Psoas muscle (tissue), 8 donors: ENCODE results near the gene PLPP4. TPM values are rescaled to one million over a fixed set of nuclear protein-coding genes. Genes with fewer than 3 reads are reported as not detected.

Experiments
- ATAC-seq, 4 donors: fragments of 200-7000 bp; cut with Tn5 transposase; one replicate each; pipeline ENCODE4 v1.9.1; 2020; ENCODE audit warnings: moderate library complexity in 3 of 4, mild to moderate bottlenecking in 2 of 4
- DNase-seq, 2 donors: peaks; one replicate each; pipeline ENCODE4 v3.0.0-alpha.2; 2020
- H3K27ac ChIP-seq: fragments of 200-600 bp; one replicate; pipeline ENCODE4 v1.8.0; 2022
- H3K27me3 ChIP-seq, 3 donors: fragments of 200-600 bp in 1 of 3; one replicate each; pipeline versions ENCODE4 v1.6.1 to v1.8.0; 2013 to 2022; ENCODE audit warnings: low read length in 2 of 3, mild to moderate bottlenecking in 2 of 3, moderate library complexity in 1 of 3; ENCODE audit not compliant: insufficient read depth in 3 of 3
- H3K36me3 ChIP-seq, 2 donors: fragments of 200-600 bp in 1 of 2; one replicate each; pipeline versions ENCODE4 v1.6.1 to v1.8.0; 2013 to 2022; ENCODE audit warnings: low read depth in 1 of 2, mild to moderate bottlenecking in 1 of 2, moderate library complexity in 1 of 2; ENCODE audit not compliant: insufficient read depth in 1 of 2
- H3K4me1 ChIP-seq: fragments of 200-600 bp; one replicate; pipeline ENCODE4 v1.8.0; 2022
- H3K4me3 ChIP-seq: fragments of 200-600 bp; one replicate; pipeline ENCODE4 v1.8.0; 2022; ENCODE audit warnings: mild to moderate bottlenecking
- H3K9me3 ChIP-seq: fragments of 200-600 bp; one replicate; pipeline ENCODE4 v1.8.0; 2022
- WGBS, 3 donors: extraction: QIAGEN DNeasy Blood & Tissue Kit; methylation state at CpG; one replicate each; pipeline versions ENCODE4 v1.1.6 to v1.1.7; 2013; 5-methylcytosine and 5-hydroxymethylcytosine counted together
- intact Hi-C, 2 donors: fragments of 100-400 bp; cut with DNase I; formaldehyde crosslinking; loops; one replicate each; pipeline versions ENCODE4 v1.11.0 to v1.14.2; 2022
- polyA plus RNA-seq, 3 donors: library from polyadenylated mRNA; stranded (reverse); fragments of 200-250 nt; gene quantifications; one replicate each; pipeline ENCODE4 v1.2.3, GENCODE V29; 2013
- total RNA-seq, 4 donors: library from RNA; stranded (reverse); fragmentation: NEBNext Ultra II Directional in 2 of 4; extraction: Animal tissue kit (Norgen Biotek cat#: 25700) in 2 of 4; gene quantifications; one replicate each; pipeline versions ENCODE4 v1.2.1 to v1.2.4, GENCODE V29; 2021 to 2023
- TF ChIP-seq, protein P1 (sequence below): fragments of 200-600 bp; IDR thresholded peaks from one replicate; pipeline ENCODE4 v1.8.0; 2022; ENCODE audit warnings: antibody characterized with exemption
- donor health status: healthy with polysubstance abuse.
- donor health status: DM: no; HTN: no; CAD: no; lungs with moderate emphysema.
- donor health status: Bipolar disorder and iron deficiency.
- donor health status: healthy.
- donor health status: DM: yes; HTN: yes; CAD: no.
- donor health status: DM: no; HTN: no; CAD: no.
- donor health status: DM: no; HTN: no; CAD: no.
- donor health status: DM: yes; HTN: yes; CAD: no.

The PLPP4 gene
- total and polyA plus RNA-seq, 7 donors = not detected

DNA sequence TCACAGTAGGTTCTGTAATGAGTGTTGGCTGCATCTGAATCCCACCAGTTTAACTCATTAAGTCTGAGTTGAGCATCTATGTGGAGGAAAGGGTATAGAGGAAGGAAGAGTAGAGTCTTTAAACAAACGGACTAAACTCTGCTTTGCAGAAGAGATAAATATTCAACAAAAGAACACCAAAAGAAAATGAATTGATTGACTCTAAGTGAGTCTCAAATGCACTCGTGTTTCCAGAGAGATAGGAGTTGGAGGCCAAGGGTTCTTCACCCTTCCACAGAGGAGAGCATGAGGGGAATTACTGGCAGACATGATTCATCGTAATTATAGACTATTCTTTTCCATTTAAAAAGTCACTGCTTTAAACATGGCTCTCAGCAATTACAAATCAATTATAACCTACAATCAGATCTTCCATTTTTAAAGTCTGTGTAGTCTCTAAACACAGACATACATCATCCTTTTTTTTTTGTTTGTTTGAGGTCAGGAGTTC is 56.3 kb downstream of the PLPP4 start:
- WGBS, 3 donors = 57 to 65% (median 60%) methylated on average over 3 of the region's 3 CpGs
- Histone ChIP-seq H3K9me3 (no peaks in the 10 kb centered on the region), H3K27me3 (peaks cover 0 to 4% (median 0%) of the 10 kb centered on the region in 3 donors), H3K27ac (no peak overlapping the region), H3K4me3 (no peak overlapping the region), H3K36me3 (no peaks in the 10 kb centered on the region), H3K4me1 (no peaks in the 10 kb centered on the region)
- intact Hi-C loops = no loop called here
- no peak for DNase-seq
- TF ChIP-seq, protein P1, sequence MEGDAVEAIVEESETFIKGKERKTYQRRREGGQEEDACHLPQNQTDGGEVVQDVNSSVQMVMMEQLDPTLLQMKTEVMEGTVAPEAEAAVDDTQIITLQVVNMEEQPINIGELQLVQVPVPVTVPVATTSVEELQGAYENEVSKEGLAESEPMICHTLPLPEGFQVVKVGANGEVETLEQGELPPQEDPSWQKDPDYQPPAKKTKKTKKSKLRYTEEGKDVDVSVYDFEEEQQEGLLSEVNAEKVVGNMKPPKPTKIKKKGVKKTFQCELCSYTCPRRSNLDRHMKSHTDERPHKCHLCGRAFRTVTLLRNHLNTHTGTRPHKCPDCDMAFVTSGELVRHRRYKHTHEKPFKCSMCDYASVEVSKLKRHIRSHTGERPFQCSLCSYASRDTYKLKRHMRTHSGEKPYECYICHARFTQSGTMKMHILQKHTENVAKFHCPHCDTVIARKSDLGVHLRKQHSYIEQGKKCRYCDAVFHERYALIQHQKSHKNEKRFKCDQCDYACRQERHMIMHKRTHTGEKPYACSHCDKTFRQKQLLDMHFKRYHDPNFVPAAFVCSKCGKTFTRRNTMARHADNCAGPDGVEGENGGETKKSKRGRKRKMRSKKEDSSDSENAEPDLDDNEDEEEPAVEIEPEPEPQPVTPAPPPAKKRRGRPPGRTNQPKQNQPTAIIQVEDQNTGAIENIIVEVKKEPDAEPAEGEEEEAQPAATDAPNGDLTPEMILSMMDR = no peak
- no peak for ATAC-seq

DNA sequence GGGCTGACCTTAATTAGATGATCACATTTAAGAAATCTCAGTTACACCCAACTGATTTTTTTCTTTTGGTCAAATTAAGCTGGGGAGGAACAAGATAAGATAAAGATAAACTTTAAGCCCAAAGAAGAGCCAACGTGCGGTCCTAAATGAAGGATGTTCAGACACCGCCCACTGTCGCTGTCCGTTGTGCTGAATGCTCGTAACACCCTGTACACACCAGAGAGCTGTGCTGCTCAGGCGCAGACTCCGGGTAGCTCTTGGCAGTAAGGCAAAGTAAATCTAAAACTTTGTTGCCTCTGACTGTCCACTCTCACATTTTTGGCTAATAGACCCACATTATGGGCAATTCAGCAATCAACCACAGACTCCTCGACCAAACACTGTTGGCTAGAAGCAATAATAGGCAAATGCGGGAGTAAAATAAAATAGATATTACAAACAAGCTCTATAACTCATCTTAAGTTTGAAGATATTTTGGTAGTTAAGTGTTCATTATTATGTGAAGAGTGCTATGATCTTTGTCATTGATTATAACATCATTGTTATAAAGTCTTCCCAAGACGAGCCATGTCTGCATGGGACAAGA is 57.1 kb downstream of the PLPP4 start:
- TF ChIP-seq, protein P1 = no peak
- no peak for DNase-seq
- WGBS, 3 donors = 28 to 32% (median 29%) methylated on average over 11 of the region's 11 CpGs
- no peak for ATAC-seq
- intact Hi-C loops = no loop called here
- Histone ChIP-seq H3K36me3 (no peaks in the 10 kb centered on the region), H3K27ac (no peak overlapping the region), H3K4me3 (no peak overlapping the region), H3K27me3 (peaks cover 0 to 2% (median 0%) of the 10 kb centered on the region in 3 donors), H3K4me1 (no peaks in the 10 kb centered on the region), H3K9me3 (no peaks in the 10 kb centered on the region)

DNA sequence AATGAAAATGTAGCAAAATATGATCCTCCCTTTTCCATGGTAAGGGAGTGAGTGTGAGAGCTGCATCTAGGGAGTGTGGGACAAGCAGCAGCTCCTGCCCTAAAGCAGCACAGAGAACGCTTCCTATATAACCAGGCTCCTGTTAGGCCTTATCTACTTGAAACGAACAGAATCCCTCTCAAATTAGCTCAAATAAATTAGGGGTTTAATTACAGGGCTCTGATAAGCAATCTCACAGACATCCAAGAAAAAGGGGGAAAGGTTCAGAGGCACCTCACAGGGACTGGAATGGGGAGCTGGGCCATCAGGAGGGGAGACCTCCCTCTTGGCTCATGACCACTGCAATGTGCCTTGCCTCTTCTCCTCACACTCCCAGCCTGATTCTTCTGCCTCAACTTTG is 57.9 kb downstream of the PLPP4 start:
- 54 to 68% (median 62%) methylated on average over 2 of the region's 2 CpGs for WGBS, 3 donors
- ATAC-seq = no peak
- TF ChIP-seq, protein P1 = no peak
- Histone ChIP-seq H3K27me3 (peaks cover 0 to 2% (median 0%) of the 10 kb centered on the region in 3 donors), H3K36me3 (no peaks in the 10 kb centered on the region), H3K4me1 (no peaks in the 10 kb centered on the region), H3K4me3 (no peak overlapping the region), H3K9me3 (no peaks in the 10 kb centered on the region), H3K27ac (no peak overlapping the region)
- no peak for DNase-seq
- intact Hi-C loops = no loop called here

DNA sequence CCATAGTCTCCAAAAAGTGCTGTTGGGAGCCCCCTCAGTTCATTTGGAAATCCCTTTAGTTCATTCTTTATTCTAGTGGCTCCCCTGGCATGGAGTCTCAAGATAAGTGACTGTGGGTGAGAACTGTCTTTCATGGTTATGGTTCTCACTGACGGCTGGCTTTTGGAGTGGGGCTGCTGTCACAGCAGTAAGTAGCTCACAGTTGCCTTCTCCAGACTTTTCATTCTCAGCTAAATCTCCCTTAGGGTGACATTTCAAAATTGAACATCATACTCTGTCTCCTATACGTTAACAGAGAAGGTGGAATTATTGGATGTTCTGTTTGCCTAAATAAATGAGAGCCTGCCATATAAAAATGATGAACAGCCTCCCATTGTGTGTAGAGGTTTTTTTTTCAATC is 58.7 kb downstream of the PLPP4 start:
- ATAC-seq (no peak), DNase-seq (no peak)
- WGBS, 3 donors = 78 to 85% (median 85%) methylated on average over 2 of the region's 2 CpGs
- intact Hi-C loops = no loop called here
- no peaks in the 10 kb centered on the region for H3K9me3 ChIP-seq
- no peaks in the 10 kb centered on the region for H3K36me3 ChIP-seq
- no peak overlapping the region for H3K27ac ChIP-seq
- no peak overlapping the region for H3K4me3 ChIP-seq
- TF ChIP-seq, protein P1 = no peak
- peaks cover 0 to 2% (median 0%) of the 10 kb centered on the region in 3 donors for H3K27me3 ChIP-seq
- H3K4me1 ChIP-seq = no peaks in the 10 kb centered on the region

DNA sequence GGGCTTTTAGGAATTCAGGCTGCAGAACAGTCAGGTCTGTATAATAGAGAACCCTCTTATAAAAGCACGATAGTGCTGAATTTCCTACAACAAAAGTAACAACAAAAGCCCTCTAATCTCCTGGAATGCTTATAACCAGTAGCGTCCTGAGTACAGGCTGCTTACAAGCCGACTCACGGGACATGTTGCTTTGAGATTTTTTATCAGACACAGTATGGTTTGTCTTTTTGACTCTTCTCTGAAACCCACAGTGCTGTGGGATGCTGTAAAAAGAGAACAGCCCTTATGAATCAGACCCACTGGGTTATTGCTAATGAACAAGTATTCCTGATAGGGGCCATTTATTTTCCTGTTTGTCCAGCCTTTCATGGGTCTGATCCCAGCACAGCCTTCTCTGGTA is 59.4 kb downstream of the PLPP4 start:
- Histone ChIP-seq H3K27ac (no peak overlapping the region), H3K9me3 (no peaks in the 10 kb centered on the region), H3K27me3 (no peaks in the 10 kb centered on the region), H3K36me3 (no peaks in the 10 kb centered on the region), H3K4me3 (no peak overlapping the region), H3K4me1 (no peaks in the 10 kb centered on the region)
- WGBS, 3 donors = 75 to 78% (median 76%) methylated on average over 4 of the region's 4 CpGs
- intact Hi-C loops = no loop called here
- ATAC-seq (no peak), DNase-seq (no peak)
- TF ChIP-seq, protein P1 = no peak
